GM20000 (cell line): ENCODE data around the gene EEIG1.

Experiments
- DNase-seq: peaks from one replicate; pipeline ENCODE4 v3.0.0; 2012; ENCODE audit warnings: low spot score
- TF ChIP-seq, protein P1 (sequence below): IDR thresholded peaks from 2 replicates; pipeline ENCODE4 v1.5.1; 2012; ENCODE audit warnings: mild to moderate bottlenecking, control low read depth; ENCODE audit errors: extremely low read depth, missing control alignments

The EEIG1 gene

DNA sequence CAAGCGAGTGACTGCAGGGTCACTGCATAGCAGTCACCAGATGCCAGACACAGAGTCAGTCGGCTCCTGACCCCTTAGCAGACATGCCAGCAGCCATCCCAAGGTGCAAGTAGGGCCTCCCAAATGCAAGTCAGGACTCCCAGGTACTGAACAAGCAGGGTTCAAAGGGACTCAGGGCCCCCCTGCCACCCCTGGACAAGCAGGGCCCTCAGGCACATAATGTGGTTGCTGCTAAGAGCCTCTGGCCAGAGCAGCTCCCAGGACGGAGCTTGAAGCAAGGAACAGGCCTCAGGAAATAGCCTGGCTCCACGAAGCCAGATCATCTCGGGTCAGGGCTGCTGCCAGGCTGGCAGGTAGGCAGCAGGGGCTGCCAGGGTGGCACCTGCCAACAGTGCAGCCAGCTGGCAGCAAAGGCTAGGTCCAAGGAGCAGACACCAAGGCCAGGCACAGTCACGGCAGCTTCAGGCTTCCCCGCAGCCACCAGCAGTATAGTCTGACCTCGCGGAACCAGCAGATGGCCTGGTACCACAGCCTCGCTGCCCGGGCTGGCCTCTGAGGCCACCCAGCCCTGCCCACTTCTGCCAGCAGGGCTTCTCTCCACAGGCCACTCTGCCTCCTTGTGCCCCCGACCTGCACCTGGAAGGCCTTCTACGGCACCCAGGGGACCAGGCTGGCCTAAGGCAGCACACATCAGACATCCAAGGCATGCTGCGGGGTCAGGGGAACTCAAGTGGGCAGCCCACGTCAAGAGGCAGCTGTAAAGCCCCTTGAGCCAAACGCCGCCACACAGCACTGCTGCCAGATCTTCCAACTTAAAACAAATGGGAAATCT is 7.4 kb downstream of the EEIG1 start:
- TF ChIP-seq, protein P1, sequence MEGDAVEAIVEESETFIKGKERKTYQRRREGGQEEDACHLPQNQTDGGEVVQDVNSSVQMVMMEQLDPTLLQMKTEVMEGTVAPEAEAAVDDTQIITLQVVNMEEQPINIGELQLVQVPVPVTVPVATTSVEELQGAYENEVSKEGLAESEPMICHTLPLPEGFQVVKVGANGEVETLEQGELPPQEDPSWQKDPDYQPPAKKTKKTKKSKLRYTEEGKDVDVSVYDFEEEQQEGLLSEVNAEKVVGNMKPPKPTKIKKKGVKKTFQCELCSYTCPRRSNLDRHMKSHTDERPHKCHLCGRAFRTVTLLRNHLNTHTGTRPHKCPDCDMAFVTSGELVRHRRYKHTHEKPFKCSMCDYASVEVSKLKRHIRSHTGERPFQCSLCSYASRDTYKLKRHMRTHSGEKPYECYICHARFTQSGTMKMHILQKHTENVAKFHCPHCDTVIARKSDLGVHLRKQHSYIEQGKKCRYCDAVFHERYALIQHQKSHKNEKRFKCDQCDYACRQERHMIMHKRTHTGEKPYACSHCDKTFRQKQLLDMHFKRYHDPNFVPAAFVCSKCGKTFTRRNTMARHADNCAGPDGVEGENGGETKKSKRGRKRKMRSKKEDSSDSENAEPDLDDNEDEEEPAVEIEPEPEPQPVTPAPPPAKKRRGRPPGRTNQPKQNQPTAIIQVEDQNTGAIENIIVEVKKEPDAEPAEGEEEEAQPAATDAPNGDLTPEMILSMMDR = no peak
- no peak for DNase-seq

DNA sequence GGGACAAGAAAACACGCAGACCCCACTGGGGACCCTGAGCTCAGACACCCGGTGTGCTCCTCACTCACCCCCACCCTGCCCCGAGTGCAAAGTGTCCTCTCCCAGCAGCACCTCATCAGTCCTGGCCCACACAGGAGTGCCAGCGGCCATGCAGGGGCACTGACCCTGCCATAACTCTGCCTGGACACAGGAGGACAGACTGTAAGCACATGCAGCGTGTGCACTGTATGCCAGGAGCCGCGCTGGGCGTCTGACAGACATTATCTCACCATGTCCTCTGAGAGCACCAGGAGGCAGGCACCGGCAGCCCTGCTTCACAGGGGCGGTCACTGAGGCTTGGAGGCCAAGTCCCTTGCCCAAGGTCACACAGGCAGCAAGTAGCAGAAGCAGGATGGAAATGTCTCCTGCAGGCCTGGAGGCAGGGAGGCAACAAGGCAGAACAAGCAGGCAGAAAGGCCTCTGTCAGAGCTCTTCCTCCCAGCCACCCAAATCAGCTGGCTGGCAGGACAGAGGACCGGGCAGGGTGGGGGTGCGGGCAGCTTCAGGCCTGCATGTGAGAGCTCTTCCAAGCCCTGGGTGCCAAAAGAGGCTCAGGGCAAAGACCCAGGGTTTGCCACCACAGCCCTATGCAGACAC is 8.4 kb downstream of the EEIG1 start:
- TF ChIP-seq, protein P1 = no peak

DNA sequence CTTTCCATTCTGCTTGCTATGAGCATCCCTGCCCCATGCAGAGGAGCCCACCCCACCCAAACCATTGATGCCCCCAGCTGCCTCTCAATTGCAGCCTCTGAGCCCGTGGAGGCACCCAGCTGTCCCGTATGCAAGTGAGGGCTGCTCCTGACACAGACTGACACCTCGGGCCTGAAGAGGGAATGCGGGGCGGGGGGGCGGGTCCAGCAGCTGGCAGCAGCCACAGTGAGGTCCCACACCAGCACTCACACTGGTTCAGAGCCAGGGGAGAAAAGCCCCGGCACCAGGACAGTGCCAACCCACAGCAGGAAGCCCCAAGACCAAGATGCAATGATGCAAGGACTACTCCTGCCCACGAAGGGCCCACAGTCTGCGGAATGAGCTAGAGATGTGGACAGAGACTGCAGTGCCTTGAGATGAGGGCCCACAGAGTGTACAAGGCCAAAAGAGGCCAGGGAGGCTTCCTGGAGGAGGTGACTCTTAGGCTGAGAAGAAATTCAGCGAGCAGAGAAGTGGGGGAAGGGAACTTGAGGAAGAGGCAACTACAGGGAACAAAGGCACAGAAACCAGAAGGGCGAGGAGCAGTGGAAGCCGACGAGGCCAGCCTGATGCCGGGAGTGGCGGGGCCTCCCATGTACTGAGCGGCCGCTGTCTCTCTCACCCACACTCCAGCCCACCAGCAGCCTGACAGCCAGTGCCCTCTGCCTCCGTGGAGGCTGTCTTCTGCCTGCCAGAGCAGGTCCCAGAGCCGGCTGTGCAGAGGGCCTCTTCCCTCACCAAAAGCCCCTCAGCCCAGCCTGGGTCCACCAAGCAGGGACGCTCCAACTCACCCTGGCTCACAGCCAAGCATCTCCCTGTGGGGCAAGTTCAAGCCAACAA is 9.2 kb downstream of the EEIG1 start:
- no peak for DNase-seq
- TF ChIP-seq, protein P1 = no peak

More for the DNA sequence above, 8.4 kb downstream of the EEIG1 start:
- DNase-seq = no peak

DNA sequence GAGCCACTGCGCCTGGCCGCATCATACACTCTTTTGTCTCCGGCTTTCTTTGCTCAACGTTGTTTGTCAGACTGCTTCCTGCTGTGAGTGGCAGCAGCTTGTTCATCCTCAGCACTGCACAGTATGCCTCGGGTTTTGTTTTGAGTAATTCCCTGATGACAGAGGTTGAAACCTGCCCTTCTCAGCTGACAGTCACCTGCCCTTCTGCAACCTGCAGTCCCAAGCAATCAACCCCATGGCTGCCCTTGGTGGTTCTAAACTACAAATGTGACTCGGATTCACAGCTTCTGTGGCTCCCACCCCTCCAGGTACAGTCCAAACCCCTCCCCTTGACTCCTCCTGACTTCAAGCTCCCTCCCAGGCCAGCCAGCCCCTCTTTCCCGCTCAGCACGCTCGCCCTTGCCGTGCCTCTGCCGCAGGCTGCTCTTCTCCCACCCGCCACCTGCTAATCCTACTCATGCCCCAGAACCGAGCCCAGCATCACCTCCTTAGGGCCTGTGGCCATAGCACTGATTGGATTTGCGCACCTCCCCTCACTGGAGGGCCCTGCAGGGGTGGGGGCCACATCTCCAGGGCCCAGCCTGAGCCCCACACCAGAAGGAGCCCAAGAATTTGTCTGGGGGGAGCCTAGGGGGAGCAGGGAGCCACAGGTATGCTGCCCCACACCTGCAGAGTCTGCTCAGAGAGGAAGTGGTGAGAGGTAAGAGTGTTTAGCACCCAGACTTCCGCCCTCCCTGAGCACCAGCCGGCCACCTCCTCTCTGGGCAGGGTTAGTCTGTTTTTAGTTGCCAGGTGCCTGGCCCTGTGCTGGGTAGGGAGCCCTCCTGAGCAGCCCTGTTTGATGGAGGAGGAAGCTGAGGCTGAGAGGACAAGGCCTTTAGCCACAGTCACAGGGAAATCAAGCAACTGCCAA is 10.1 kb downstream of the EEIG1 start:
- TF ChIP-seq, protein P1 = no peak
- DNase-seq = peak; percentile 92

DNA sequence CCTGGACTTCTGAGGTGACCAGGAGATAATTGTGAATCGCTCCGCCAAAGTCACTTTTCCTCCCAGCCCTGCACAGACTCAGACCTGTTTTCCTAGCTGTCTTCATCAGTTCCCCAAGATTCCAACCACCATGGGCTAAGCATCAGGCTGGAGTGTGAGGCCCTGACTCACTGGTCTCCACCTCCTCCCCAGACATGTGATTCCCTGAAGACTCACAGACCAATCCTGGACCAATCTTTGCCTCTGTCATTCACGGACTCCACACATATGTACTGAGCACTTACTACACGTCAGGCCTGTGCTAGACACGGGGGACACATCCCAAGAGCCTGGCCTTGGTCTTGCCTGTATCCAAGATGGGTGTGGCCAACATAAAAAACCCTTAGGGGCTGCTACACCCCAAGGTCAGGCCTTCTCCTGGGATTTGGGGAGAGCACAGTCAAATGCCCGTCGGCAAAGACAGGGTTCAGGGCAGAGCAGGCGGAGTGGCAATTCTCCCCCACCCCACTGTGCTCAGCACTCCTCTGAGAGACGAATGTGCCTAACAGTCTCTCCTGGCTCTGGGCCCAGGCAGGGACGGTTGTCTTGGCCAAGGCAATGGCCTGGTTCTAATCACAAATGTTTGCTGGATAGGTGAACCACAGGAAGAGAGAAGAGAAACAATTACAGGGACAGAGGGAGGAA is 11.9 kb downstream of the EEIG1 start:
- DNase-seq = no peak
- TF ChIP-seq, protein P1 = no peak

DNA sequence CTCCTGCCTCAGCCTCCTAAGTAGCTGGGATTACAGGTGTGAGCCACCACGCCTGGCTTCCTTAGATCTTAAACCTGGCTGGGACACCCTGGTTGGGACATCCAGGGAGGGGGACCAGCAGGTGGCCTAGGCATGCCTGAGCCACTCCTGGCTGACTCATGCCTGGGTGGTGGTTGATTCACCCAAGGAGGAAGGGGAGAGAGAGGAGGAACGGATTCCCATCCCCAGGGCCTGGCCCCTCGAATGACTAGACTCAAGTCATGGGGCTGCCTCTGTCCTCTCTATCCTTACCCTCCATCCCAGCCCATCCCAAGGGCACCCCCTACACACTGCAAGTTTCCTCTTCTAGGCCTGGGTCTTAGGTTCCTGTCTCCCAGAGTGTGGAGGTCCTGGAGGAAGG is 12.7 kb downstream of the EEIG1 start:
- TF ChIP-seq, protein P1 = no peak
- DNase-seq = no peak
